Measurements from ENCODE around the gene XRN2. TPM values are rescaled to one million over a fixed set of nuclear protein-coding genes. Genes with fewer than 3 reads are reported as not detected.
"Not testable (repeated sequence)": the region's sequence is repeated elsewhere in the genome, so short reads cannot be mapped to it uniquely, and the experiment has no call there.

The XRN2 gene
- total RNA-seq, 3 donors from 2014 or later (not counting 1 experiment from before 2014, with no cell fraction given) = 52.9 to 61.8 (median 57.4) TPM

GRCh38 chr20:21364413-21364812 is 61.3 kb downstream of the XRN2 start:
- H3K27ac ChIP-seq (ENCODE audit: low read length) = no peak overlapping the region
- Mint-ChIP-seq H3K4me3 (no peak overlapping the region), H3K4me1 (peaks cover 10 to 16% of the 10 kb centered on the region in 2 donors), H3K27me3 (ENCODE audit: low read depth in 2 of 2) (no peaks in the 10 kb centered on the region), H3K27ac (no peak overlapping the region), H3K9me3 (no peaks in the 10 kb centered on the region), H3K36me3 (peaks cover 27% of the 10 kb centered on the region)
- ATAC-seq = no peak
- TF ChIP-seq CTCF (IDR thresholded peaks at IDR 0.05) = no peak
- peaks cover 58% of the 10 kb centered on the region for H3K36me3 ChIP-seq (ENCODE audit: control insufficient read depth, insufficient read depth, low read length)
- no peak for DNase-seq
- intact Hi-C loops (cut with micrococcal nuclease) = no loop called here
- no peaks in the 10 kb centered on the region for H3K27me3 ChIP-seq (ENCODE audit: control insufficient read depth, insufficient read depth, low read length)
- H3K9me3 ChIP-seq (ENCODE audit: control insufficient read depth, insufficient read depth, low read length) = no peaks in the 10 kb centered on the region
- H3K4me1 ChIP-seq (ENCODE audit: control insufficient read depth, insufficient read depth, low read length) = no peaks in the 10 kb centered on the region
- WGBS (ENCODE audit: insufficient coverage) = 100% methylated on average over 3 of the region's 6 CpGs
- no peak overlapping the region for H3K4me3 ChIP-seq (ENCODE audit: low read length)

GRCh38 chr20:21365771-21366170 is 62.6 kb downstream of the XRN2 start:
- H3K4me3 Mint-ChIP-seq = no peak overlapping the region
- H3K4me1 Mint-ChIP-seq = peaks cover 0 to 16% of the 10 kb centered on the region in 2 donors
- no peak overlapping the region for H3K27ac Mint-ChIP-seq
- Histone ChIP-seq H3K36me3 (ENCODE audit: control insufficient read depth, insufficient read depth, low read length) (peaks cover 57% of the 10 kb centered on the region), H3K4me1 (ENCODE audit: control insufficient read depth, insufficient read depth, low read length) (no peaks in the 10 kb centered on the region), H3K27ac (ENCODE audit: low read length) (no peak overlapping the region), H3K4me3 (ENCODE audit: low read length) (no peak overlapping the region), H3K9me3 (ENCODE audit: control insufficient read depth, insufficient read depth, low read length) (no peaks in the 10 kb centered on the region), H3K27me3 (ENCODE audit: control insufficient read depth, insufficient read depth, low read length) (no peaks in the 10 kb centered on the region)
- no peak for DNase-seq
- intact Hi-C loops (cut with micrococcal nuclease) = no loop called here
- WGBS (ENCODE audit: insufficient coverage) = no CpG with 5 or more reads among the region's 3 CpGs
- no peaks in the 10 kb centered on the region for H3K9me3 Mint-ChIP-seq
- no peak for TF ChIP-seq CTCF (IDR thresholded peaks at IDR 0.05)
- ATAC-seq = no peak
- H3K36me3 Mint-ChIP-seq = peaks cover 15% of the 10 kb centered on the region
- no peaks in the 10 kb centered on the region for H3K27me3 Mint-ChIP-seq (ENCODE audit: low read depth in 2 of 2)

GRCh38 chr20:21366273-21366672 is 63.1 kb downstream of the XRN2 start:
- H3K27me3 Mint-ChIP-seq (ENCODE audit: low read depth in 2 of 2); H3K4me1 ChIP-seq (ENCODE audit: control insufficient read depth, insufficient read depth, low read length); H3K27ac Mint-ChIP-seq; H3K4me3 ChIP-seq (ENCODE audit: low read length); H3K9me3 ChIP-seq (ENCODE audit: control insufficient read depth, insufficient read depth, low read length); H3K4me3 Mint-ChIP-seq; H3K27ac ChIP-seq (ENCODE audit: low read length); intact Hi-C loops (cut with micrococcal nuclease); DNase-seq; H3K9me3 Mint-ChIP-seq; H3K27me3 ChIP-seq (ENCODE audit: control insufficient read depth, insufficient read depth, low read length); ATAC-seq: not testable (repeated sequence)
- 96% methylated on average over 9 of the region's 9 CpGs for WGBS (ENCODE audit: insufficient coverage)
- H3K36me3 ChIP-seq (ENCODE audit: control insufficient read depth, insufficient read depth, low read length) = peaks cover 54% of the 10 kb centered on the region
- Mint-ChIP-seq H3K4me1 (peaks cover 0 to 16% of the 10 kb centered on the region in 2 donors), H3K36me3 (peaks cover 15% of the 10 kb centered on the region)

- H3K4me1 ChIP-seq (ENCODE audit: control insufficient read depth, insufficient read depth, low read length) = no peaks in the 10 kb centered on the region
- no peak overlapping the region for H3K4me3 Mint-ChIP-seq
- H3K36me3 ChIP-seq (ENCODE audit: control insufficient read depth, insufficient read depth, low read length) = peaks cover 37% of the 10 kb centered on the region
- 75% methylated on average over 2 of the region's 2 CpGs for WGBS (ENCODE audit: insufficient coverage)
- H3K36me3 Mint-ChIP-seq = peaks cover 8% of the 10 kb centered on the region
- H3K27me3 ChIP-seq (ENCODE audit: control insufficient read depth, insufficient read depth, low read length) = no peaks in the 10 kb centered on the region
- no peak overlapping the region for H3K27ac Mint-ChIP-seq
- no peak for TF ChIP-seq CTCF (IDR thresholded peaks at IDR 0.05)
- H3K27ac ChIP-seq (ENCODE audit: low read length) = no peak overlapping the region
- DNase-seq = no peak
- no peak overlapping the region for H3K4me3 ChIP-seq (ENCODE audit: low read length)
- no peaks in the 10 kb centered on the region for H3K9me3 Mint-ChIP-seq
- H3K27me3 Mint-ChIP-seq (ENCODE audit: low read depth in 2 of 2) = no peaks in the 10 kb centered on the region
- H3K9me3 ChIP-seq (ENCODE audit: control insufficient read depth, insufficient read depth, low read length) = no peaks in the 10 kb centered on the region
- no peak for ATAC-seq
- peaks cover 5 to 11% of the 10 kb centered on the region in 2 donors for H3K4me1 Mint-ChIP-seq
- intact Hi-C loops (cut with micrococcal nuclease) = no loop called here
Observed at GRCh38 chr20:21368791-21369190, 65.7 kb downstream of the XRN2 start.

All from natural killer cell (primary cell).